CD14-positive monocyte (primary cell): ENCODE measurements around the gene TMEM144. TPM values are rescaled to one million over a fixed set of nuclear protein-coding genes. Genes with fewer than 3 reads are reported as not detected.

Experiments used
- DNase-seq, 3 donors: peaks; one replicate each; pipeline ENCODE4 v3.0.0-alpha.2; 2011 to 2022
- H2AFZ ChIP-seq: 2 replicates; pipeline ENCODE4 v1.6.0; 2012; ENCODE audit warnings: mild to moderate bottlenecking, low read depth, low read length, inconsistent platforms; ENCODE audit not compliant: insufficient read depth, poor library complexity, severe bottlenecking
- H3K27ac ChIP-seq, 2 donors: 1 replicate in 1 of 2; 2 replicates in 1 of 2; pipeline ENCODE4 v1.5.1; 2012 to 2013; ENCODE audit warnings: low read length in 2 of 2, control low read depth in 1 of 2, inconsistent platforms in 1 of 2, low read depth in 1 of 2, mild to moderate bottlenecking in 1 of 2
- H3K27me3 ChIP-seq, 2 donors: one replicate each; pipeline versions ENCODE4 v1.6.0 to v1.6.1; 2011 to 2013; ENCODE audit warnings: low read length in 2 of 2; ENCODE audit not compliant: control insufficient read depth in 2 of 2, insufficient read depth in 2 of 2
- H3K36me3 ChIP-seq, 2 donors: replicated peaks in 1 of 2; 1 replicate in 1 of 2; 2 replicates in 1 of 2; pipeline versions ENCODE4 v1.5.1 to v1.6.1; 2012 to 2013; ENCODE audit warnings: low read length in 2 of 2, control low read depth in 1 of 2, inconsistent platforms in 1 of 2, mild to moderate bottlenecking in 1 of 2; ENCODE audit not compliant: insufficient read depth in 2 of 2, control insufficient read depth in 1 of 2
- H3K4me1 ChIP-seq, 2 donors: 1 replicate in 1 of 2; 2 replicates in 1 of 2; pipeline versions ENCODE4 v1.5.1 to v1.6.1; 2012 to 2013; ENCODE audit warnings: low read length in 2 of 2, control low read depth in 1 of 2, inconsistent platforms in 1 of 2, mild to moderate bottlenecking in 1 of 2, moderate library complexity in 1 of 2; ENCODE audit not compliant: insufficient read depth in 2 of 2, control insufficient read depth in 1 of 2
- H3K4me2 ChIP-seq: replicated peaks from 2 replicates; pipeline ENCODE3; 2012; ENCODE audit warnings: low read length, moderate library complexity, mild to moderate bottlenecking; ENCODE audit not compliant: poor library complexity, severe bottlenecking; ENCODE audit errors: extremely low read depth
- H3K4me3 ChIP-seq, 3 experiments: fragments of 200-600 bp in 1 of 3; sonication (generic) in 1 of 3; replicated peaks in 1 of 3; 1 replicate in 2 of 3; 2 replicates in 1 of 3; pipeline ENCODE4 v1.5.1; 2011 to 2013; ENCODE audit warnings: low read length in 3 of 3, mild to moderate bottlenecking in 3 of 3, control low read depth in 2 of 3, low read depth in 2 of 3, inconsistent platforms in 1 of 3, moderate library complexity in 1 of 3
- H3K79me2 ChIP-seq: 2 replicates; pipeline ENCODE4 v1.6.0; 2012; ENCODE audit warnings: mild to moderate bottlenecking, control low read depth, inconsistent platforms, low read length, moderate library complexity; ENCODE audit not compliant: insufficient read depth
- H3K9ac ChIP-seq: 2 replicates; pipeline ENCODE4 v1.6.0; 2017; ENCODE audit warnings: low read length, mild to moderate bottlenecking; ENCODE audit not compliant: insufficient read depth, poor library complexity, severe bottlenecking
- H3K9me3 ChIP-seq, 2 donors: replicated peaks in 1 of 2; 1 replicate in 1 of 2; 2 replicates in 1 of 2; pipeline versions ENCODE4 v1.5.1 to v1.6.1; 2012 to 2013; ENCODE audit warnings: low read length in 2 of 2, control low read depth in 1 of 2; ENCODE audit not compliant: control insufficient read depth in 1 of 2, insufficient read depth in 1 of 2
- H4K20me1 ChIP-seq: 2 replicates; pipeline ENCODE4 v1.6.0; 2012; ENCODE audit warnings: mild to moderate bottlenecking, low read length, control low read depth, moderate library complexity; ENCODE audit not compliant: insufficient read depth
- H3K27ac Mint-ChIP-seq, 7 donors: one replicate each; pipeline ENCODE4 v1.8.0; 2020; ENCODE audit warnings: mild to moderate bottlenecking in 7 of 7, mixed read lengths in 7 of 7, moderate library complexity in 6 of 7, inconsistent platforms in 2 of 7
- H3K27me3 Mint-ChIP-seq, 3 donors: one replicate each; pipeline ENCODE4 v1.8.0; 2021 to 2022; ENCODE audit warnings: low read depth in 3 of 3, mild to moderate bottlenecking in 3 of 3, mixed read lengths in 3 of 3, moderate library complexity in 3 of 3, inconsistent platforms in 1 of 3
- H3K36me3 Mint-ChIP-seq, 2 donors: one replicate each; pipeline ENCODE4 v1.8.0; 2020; ENCODE audit warnings: mixed read lengths in 2 of 2, inconsistent platforms in 1 of 2, mild to moderate bottlenecking in 1 of 2
- H3K4me1 Mint-ChIP-seq: one replicate; pipeline ENCODE4 v1.8.0; 2020; ENCODE audit warnings: mild to moderate bottlenecking, mixed read lengths
- H3K4me3 Mint-ChIP-seq, 2 donors: one replicate each; pipeline ENCODE4 v1.8.0; 2020; ENCODE audit warnings: mild to moderate bottlenecking in 2 of 2, mixed read lengths in 2 of 2, moderate library complexity in 1 of 2
- H3K9me3 Mint-ChIP-seq, 7 donors: one replicate each; pipeline ENCODE4 v1.8.0; 2020 to 2022; ENCODE audit warnings: mixed read lengths in 7 of 7, mild to moderate bottlenecking in 6 of 7, moderate library complexity in 6 of 7, inconsistent platforms in 2 of 7
- CTCF ChIP-seq: fragments of 200-600 bp; IDR thresholded peaks from one replicate; pipeline ENCODE4 v1.8.0; 2022; ENCODE audit warnings: antibody characterized with exemption, mild to moderate bottlenecking
- WGBS: methylation state at CpG from one replicate; pipeline ENCODE4 v1.1.5; 2013; ENCODE audit warnings: missing lambda C conversion rate; ENCODE audit not compliant: insufficient coverage; 5-methylcytosine and 5-hydroxymethylcytosine counted together
- intact Hi-C, 2 donors: fragments of 100-400 bp; cut with micrococcal nuclease; formaldehyde crosslinking; loops; one replicate each; pipeline versions ENCODE4 v1.15.0 to v1.15.1; 2023
- polyA plus RNA-seq, 3 donors: library from polyadenylated mRNA; depleted of rRNA in 1 of 3; unstranded in 2 of 3; stranded (reverse) in 1 of 3; fragments of 300-500 nt in 2 of 3; fragments of >200 nt in 1 of 3; fragmentation: Illumina TruSeq in 2 of 3; gene quantifications; 1 replicate in 2 of 3; 2 replicates in 1 of 3; pipeline ENCODE4 v1.2.3, GENCODE V29; 2012 to 2021

Gene TMEM144
- polyA plus RNA-seq, 3 donors = 1.0 to 27.9 (median 1.5) TPM

DNA sequence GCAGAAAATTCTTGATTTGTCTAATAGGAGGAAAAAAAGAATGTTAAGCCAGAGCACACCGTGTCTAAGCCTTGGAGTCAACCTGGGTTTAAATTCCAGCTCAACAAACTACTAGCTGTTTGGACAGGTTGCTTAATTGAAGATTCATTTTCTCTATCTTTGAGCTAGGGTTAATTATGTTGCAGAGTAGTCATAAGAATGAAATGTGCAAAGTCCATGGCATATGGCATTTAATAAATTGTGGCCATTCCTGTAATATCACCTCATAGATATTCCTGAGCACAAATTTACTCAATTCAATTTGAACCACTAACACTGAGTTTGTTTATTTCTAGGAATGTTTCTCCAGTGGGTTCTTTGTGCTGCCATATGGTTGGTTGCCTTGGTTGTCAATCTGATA lies 4.6 kb downstream of the TMEM144 start:
- H3K27me3 Mint-ChIP-seq = no peaks in the 10 kb centered on the region
- H3K36me3 Mint-ChIP-seq = peaks cover 60 to 66% of the 10 kb centered on the region in 2 donors
- H3K9me3 ChIP-seq = no peaks in the 10 kb centered on the region
- WGBS = no CpG with 5 or more reads among the region's 1 CpG
- no peak overlapping the region for H3K9ac ChIP-seq
- no peak for TF ChIP-seq CTCF
- peaks cover 11 to 13% of the 10 kb centered on the region in 2 donors for H3K4me1 ChIP-seq
- no peak overlapping the region for H3K4me3 ChIP-seq
- peaks cover 16% of the 10 kb centered on the region for H3K4me1 Mint-ChIP-seq
- no peak overlapping the region for H3K27ac Mint-ChIP-seq
- DNase-seq = no peak
- no peak overlapping the region for H2AFZ ChIP-seq
- no peak overlapping the region for H3K27ac ChIP-seq
- no peaks in the 10 kb centered on the region for H3K79me2 ChIP-seq
- H3K4me3 Mint-ChIP-seq = no peak overlapping the region
- no peaks in the 10 kb centered on the region for H3K9me3 Mint-ChIP-seq
- intact Hi-C loops = no loop called here
- no peak overlapping the region for H3K4me2 ChIP-seq
- H3K36me3 ChIP-seq = peaks cover 25 to 73% of the 10 kb centered on the region in 2 donors
- H4K20me1 ChIP-seq = no peaks in the 10 kb centered on the region
- no peaks in the 10 kb centered on the region for H3K27me3 ChIP-seq

DNA sequence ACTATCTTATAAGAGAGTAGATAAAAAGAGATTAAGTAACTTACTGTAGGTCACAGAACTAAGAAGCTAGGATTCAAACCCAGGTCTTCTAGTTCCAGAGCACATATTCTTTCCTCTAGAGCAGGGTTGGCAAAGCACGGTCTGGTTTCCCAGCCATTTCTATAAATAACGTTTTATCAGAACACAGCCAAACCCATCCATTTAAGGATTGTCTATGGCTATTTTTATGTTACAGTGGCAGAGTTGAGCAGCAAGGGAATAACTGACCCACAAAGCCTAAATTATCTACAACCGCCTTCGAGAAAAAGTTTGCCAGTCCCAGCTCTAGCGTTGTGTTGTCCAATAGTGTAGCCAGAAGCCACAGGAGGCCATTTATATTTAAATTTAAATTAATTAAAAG lies 7.5 kb downstream of the TMEM144 start:
- no peaks in the 10 kb centered on the region for H3K9me3 ChIP-seq
- no peak overlapping the region for H3K9ac ChIP-seq
- no peaks in the 10 kb centered on the region for H4K20me1 ChIP-seq
- no peaks in the 10 kb centered on the region for H3K4me1 ChIP-seq
- no peak overlapping the region for H3K4me3 ChIP-seq
- no peaks in the 10 kb centered on the region for H3K27me3 ChIP-seq
- WGBS = no CpG with 5 or more reads among the region's 5 CpGs
- Mint-ChIP-seq H3K27ac (no peak overlapping the region), H3K4me1 (peaks cover 4% of the 10 kb centered on the region), H3K27me3 (no peaks in the 10 kb centered on the region), H3K4me3 (no peak overlapping the region), H3K9me3 (no peaks in the 10 kb centered on the region), H3K36me3 (peaks cover 75 to 78% of the 10 kb centered on the region in 2 donors)
- peaks cover 44 to 92% of the 10 kb centered on the region in 2 donors for H3K36me3 ChIP-seq
- H3K4me2 ChIP-seq = no peak overlapping the region
- intact Hi-C loops = no loop called here
- TF ChIP-seq CTCF = no peak
- no peak for DNase-seq
- no peak overlapping the region for H3K27ac ChIP-seq
- no peak overlapping the region for H2AFZ ChIP-seq
- no peaks in the 10 kb centered on the region for H3K79me2 ChIP-seq
